Activated CD8-positive, alpha-beta T cell treated with anti-CD3 and anti-CD28 coated beads for 36 hours (primary cell): ENCODE measurements around the gene PDCD4. TPM values are rescaled to one million over a fixed set of nuclear protein-coding genes. Genes with fewer than 3 reads are reported as not detected.

Source experiments
- ATAC-seq: fragments of 200-7000 bp; cut with Tn5 transposase; one replicate; pipeline ENCODE4 v1.10.0; 2021; ENCODE audit warnings: mild to moderate bottlenecking, moderate library complexity
- CTCF ChIA-PET: fragments of 350-600 bp; sonication (Branson Sonifier 250); formaldehyde crosslinking; loops from one replicate; lab custom pipeline; 2021; ENCODE audit warnings: antibody characterized with exemption; lab: Charles Lee
- POLR2A ChIA-PET: fragments of 350-600 bp; sonication (Branson Sonifier 250); formaldehyde crosslinking; loops from one replicate; lab custom pipeline; 2021; ENCODE audit warnings: antibody characterized with exemption; lab: Charles Lee
- DNase-seq: peaks from one replicate; pipeline ENCODE4 v3.0.0-alpha.2; 2020
- H3K27ac Mint-ChIP-seq: one replicate; pipeline ENCODE4 v1.8.0; 2021; ENCODE audit warnings: mild to moderate bottlenecking, mixed read lengths
- H3K27me3 Mint-ChIP-seq: one replicate; pipeline ENCODE4 v1.8.0; 2021; ENCODE audit warnings: mixed read lengths
- H3K36me3 Mint-ChIP-seq: one replicate; pipeline ENCODE4 v1.8.0; 2021; ENCODE audit warnings: low read depth, mixed read lengths
- H3K4me1 Mint-ChIP-seq: one replicate; pipeline ENCODE4 v1.8.0; 2021; ENCODE audit warnings: low read depth, mixed read lengths
- H3K4me3 Mint-ChIP-seq: one replicate; pipeline ENCODE4 v1.8.0; 2021; ENCODE audit warnings: mild to moderate bottlenecking, moderate library complexity, mixed read lengths
- H3K9me3 Mint-ChIP-seq: one replicate; pipeline ENCODE4 v1.8.0; 2021; ENCODE audit warnings: mixed read lengths
- CTCF ChIP-seq: fragments of 200-600 bp; IDR thresholded peaks from one replicate; pipeline ENCODE4 v1.8.0; 2022; ENCODE audit warnings: antibody characterized with exemption, mild to moderate bottlenecking
- intact Hi-C: fragments of 100-400 bp; cut with micrococcal nuclease; formaldehyde crosslinking; loops from one replicate; pipeline ENCODE4 v1.10.0; 2022
- total RNA-seq, 2 experiments: library from RNA; stranded (reverse); gene quantifications; one replicate each; pipeline ENCODE4 v1.2.3, GENCODE V29; 2021

The PDCD4 gene
- total RNA-seq, 2 experiments from 2014 or later: 186 to 190 TPM

- ChIA-PET CTCF (interaction anchor here (0.6 to 2.7 kb wide), 8 partner anchors 10 to 271 kb away, joined by 3 to 8 read pairs (median 4); no protein-coding TSS in a partner anchor), POLR2A (interaction anchor here (0.7 to 1.3 kb wide), 5 partner anchors 13 to 59 kb away, joined by 3 to 5 read pairs (median 4); no protein-coding TSS in a partner anchor)
- ATAC-seq (peak; percentile 25), DNase-seq (no peak)
- intact Hi-C loops: no loop called here
- peak overlapping the region; percentile 11 for H3K27ac Mint-ChIP-seq
- peaks cover 67% of the 10 kb centered on the region for H3K36me3 Mint-ChIP-seq
- H3K4me3 Mint-ChIP-seq: no peak overlapping the region
- no peak for TF ChIP-seq CTCF
- H3K27me3 Mint-ChIP-seq: no peaks in the 10 kb centered on the region
- peaks cover 77% of the 10 kb centered on the region for H3K4me1 Mint-ChIP-seq
- no peaks in the 10 kb centered on the region for H3K9me3 Mint-ChIP-seq
These were observed 8.3 kb downstream of the PDCD4 start for GRCh38 chr10:110880012-110880411.

- H3K4me1 Mint-ChIP-seq: peaks cover 77% of the 10 kb centered on the region
- peak overlapping the region; percentile 32 for H3K4me3 Mint-ChIP-seq
- no peaks in the 10 kb centered on the region for H3K27me3 Mint-ChIP-seq
These were observed 9.5 kb downstream of the PDCD4 start for GRCh38 chr10:110881247-110881646.

GRCh38 chr10:110881905-110882304 is 10.2 kb downstream of the PDCD4 start:
- Mint-ChIP-seq H3K27me3 (no peaks in the 10 kb centered on the region), H3K4me1 (peaks cover 75% of the 10 kb centered on the region), H3K4me3 (peak overlapping the region; percentile 53), H3K27ac (peak overlapping the region; percentile 71), H3K9me3 (no peaks in the 10 kb centered on the region), H3K36me3 (peaks cover 67% of the 10 kb centered on the region)
- ChIA-PET CTCF (interaction anchor here (1.0 to 3.0 kb wide), 8 partner anchors 9 to 136 kb away, joined by 3 to 18 read pairs (median 4); partner anchors contain the start of gene PDCD4), POLR2A (interaction anchor here (1.0 to 2.3 kb wide), 3 partner anchors 9 to 24 kb away, joined by 4 to 9 read pairs (median 5); no protein-coding TSS in a partner anchor)
- ATAC-seq (no peak), DNase-seq (no peak)
- no peak for TF ChIP-seq CTCF
- intact Hi-C loops: no loop called here

More at GRCh38 chr10:110881247-110881646, 9.5 kb downstream of the PDCD4 start:
- Mint-ChIP-seq H3K9me3 (no peaks in the 10 kb centered on the region), H3K36me3 (peaks cover 66% of the 10 kb centered on the region), H3K27ac (peak overlapping the region; percentile 66)
- DNase-seq (no peak), ATAC-seq (no peak)
- CTCF ChIA-PET: interaction anchor here (1.3 to 3.0 kb wide), 4 partner anchors 9 to 78 kb away, joined by 3 to 18 read pairs (median 6); partner anchors contain the start of gene PDCD4
- TF ChIP-seq CTCF: no peak
- intact Hi-C loops: no loop called here
- POLR2A ChIA-PET: interaction anchor here (0.9 to 2.3 kb wide), 2 partner anchors 24 to 39 kb away, joined by 4 to 9 read pairs; no protein-coding TSS in a partner anchor

GRCh38 chr10:110883924-110884323 is 12.2 kb downstream of the PDCD4 start:
- intact Hi-C loops: no loop called here
- Mint-ChIP-seq H3K4me1 (peaks cover 67% of the 10 kb centered on the region), H3K27me3 (no peaks in the 10 kb centered on the region), H3K4me3 (peak overlapping the region; percentile 54), H3K27ac (peak overlapping the region; percentile 81), H3K9me3 (no peaks in the 10 kb centered on the region), H3K36me3 (peaks cover 63% of the 10 kb centered on the region)
- ChIA-PET POLR2A (interaction anchor here (0.7 to 1.4 kb wide), 4 partner anchors 8 to 35 kb away, joined by 3 to 5 read pairs (median 3); partner anchors contain the start of genes BBIP1 and SHOC2), CTCF (interaction anchor here (1.3 to 2.3 kb wide), 2 partner anchors 10 to 18 kb away, joined by 3 to 10 read pairs; no protein-coding TSS in a partner anchor)
- ATAC-seq (peak; percentile 62), DNase-seq (no peak)
- no peak for TF ChIP-seq CTCF
